HG03159 (cell line): ENCODE measurements around the gene MAML2.

Experiments
- ATAC-seq: cut with Tn5 transposase; IDR thresholded peaks from one replicate; pipeline ENCODE4 v1.9.1; 2021; ENCODE audit warnings: mild to moderate bottlenecking, moderate library complexity; ENCODE audit not compliant: unreplicated experiment

Gene MAML2

DNA sequence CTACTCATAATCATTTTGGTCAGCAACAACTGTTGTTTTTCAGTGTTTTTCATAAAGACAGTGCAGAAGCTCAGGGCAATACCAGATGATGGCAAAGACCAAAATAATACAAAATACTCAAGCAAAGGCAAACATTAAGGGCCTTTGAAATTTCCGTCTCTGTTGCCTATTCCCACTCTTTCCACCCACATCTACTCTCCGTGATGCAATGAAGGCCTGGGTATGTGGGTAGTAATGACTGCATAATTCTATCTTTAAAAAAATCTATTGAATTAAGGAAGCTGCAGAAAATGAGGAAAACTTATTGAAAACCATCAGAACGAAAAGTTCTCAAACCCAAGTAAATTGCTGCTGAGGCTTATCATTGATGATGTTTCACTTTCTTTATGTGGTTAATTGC, 203.3 kb downstream of the MAML2 start:
- ATAC-seq: no peak

DNA sequence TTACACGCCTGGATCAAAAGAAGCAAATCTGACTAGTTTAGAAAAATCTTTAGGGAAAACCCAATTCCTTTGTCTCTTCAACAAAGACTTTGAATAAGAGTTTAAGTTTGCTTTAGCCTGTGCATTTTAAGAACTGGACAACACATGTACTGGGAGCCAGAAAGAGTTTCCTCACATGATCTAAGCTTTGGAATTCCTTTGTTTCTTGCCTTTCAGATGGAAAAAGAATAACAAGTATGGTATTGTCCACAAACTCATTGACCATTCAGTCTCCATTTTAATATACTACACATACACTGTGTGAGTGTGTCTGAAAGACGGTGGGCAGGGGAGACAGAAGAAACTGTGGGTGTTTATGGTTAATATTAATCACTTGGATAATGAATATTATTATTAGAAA, 205.6 kb downstream of the MAML2 start:
- ATAC-seq: no peak

- ATAC-seq: no peak
These were observed 206.2 kb downstream of the MAML2 start for GRCh38 chr11:96136613-96137298.

GRCh38 chr11:96134602-96135001, 208.4 kb downstream of the MAML2 start:
- peak; percentile 60 for ATAC-seq

DNA sequence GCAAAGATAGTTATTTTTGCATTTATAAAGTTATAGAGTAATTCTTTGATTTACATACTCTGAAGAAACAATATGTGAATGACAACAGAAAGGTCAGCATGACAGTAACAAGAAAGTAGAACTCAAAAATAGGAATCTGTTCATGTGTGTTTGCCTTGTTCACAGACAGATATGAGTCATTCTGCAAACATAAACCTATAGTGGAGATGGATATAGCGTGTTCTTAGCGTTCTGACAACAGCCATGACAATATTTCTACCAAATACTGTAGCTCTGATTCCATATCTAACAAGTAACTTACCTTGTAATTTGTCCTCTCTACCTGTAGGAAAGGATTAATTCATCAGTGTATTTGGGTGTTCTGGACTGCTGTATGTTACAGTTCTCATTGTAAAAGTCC, 210.6 kb downstream of the MAML2 start:
- ATAC-seq: no peak

- no peak for ATAC-seq
These were observed 212.9 kb downstream of the MAML2 start for GRCh38 chr11:96130061-96130620.

GRCh38 chr11:96127596-96127959, 215.4 kb downstream of the MAML2 start:
- no peak for ATAC-seq

DNA sequence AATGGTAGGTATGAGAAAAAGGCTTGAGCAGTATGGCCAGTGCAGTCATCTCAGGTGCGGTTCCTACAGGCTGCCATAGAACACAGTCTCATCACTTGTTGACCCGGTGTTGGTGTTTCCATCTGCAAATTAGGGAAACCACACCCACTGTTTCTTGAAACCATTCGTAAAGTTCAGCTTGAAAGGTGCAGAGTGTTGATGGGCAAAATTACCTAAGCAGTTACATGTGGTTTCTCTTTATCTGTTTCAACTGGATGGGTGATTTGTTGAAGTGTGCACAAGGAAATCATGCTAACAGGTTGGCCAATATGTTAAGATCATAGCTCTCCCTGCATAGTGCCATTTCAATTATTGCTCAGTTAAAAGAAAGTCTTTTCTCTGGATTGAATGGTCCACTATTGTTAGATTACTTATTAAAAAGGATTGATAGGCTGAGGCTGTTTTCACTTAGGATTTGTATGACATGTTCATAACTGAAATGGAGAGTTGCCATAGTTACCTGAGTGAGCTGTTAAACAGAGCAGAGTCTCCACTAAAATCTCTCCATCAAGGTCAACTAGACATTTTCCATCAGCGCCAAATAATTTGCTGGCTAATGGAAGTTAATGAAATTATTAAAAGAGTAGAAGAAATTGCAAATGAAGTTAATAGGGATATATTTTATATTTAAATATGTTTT, 215.9 kb downstream of the MAML2 start:
- ATAC-seq: no peak

GRCh38 chr11:96125400-96125799, 217.6 kb downstream of the MAML2 start:
- no peak for ATAC-seq

- ATAC-seq: no peak
These were observed 218.8 kb downstream of the MAML2 start for GRCh38 chr11:96124155-96124554.

DNA sequence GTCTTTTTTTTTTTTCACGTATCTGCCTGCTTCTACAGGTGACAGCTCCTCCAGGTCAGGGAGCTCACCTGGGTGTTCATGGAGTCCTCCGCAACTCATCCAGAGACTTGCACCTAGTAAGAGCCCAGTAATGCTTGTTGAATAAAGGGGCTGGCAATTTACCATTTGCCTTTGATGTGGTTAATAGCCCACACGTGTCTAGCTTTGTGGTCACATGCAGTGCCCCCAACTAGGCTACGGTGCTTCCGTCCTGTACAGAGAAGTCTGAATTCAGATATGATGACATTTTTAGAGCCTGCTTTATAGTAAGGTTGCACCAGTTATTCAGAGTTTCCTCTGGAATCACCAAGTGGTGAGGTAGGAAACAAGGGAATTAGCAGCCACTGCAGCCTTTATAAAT, 219.7 kb downstream of the MAML2 start:
- no peak for ATAC-seq

- ATAC-seq: no peak
These were observed 220.4 kb downstream of the MAML2 start for GRCh38 chr11:96122601-96123074.

DNA sequence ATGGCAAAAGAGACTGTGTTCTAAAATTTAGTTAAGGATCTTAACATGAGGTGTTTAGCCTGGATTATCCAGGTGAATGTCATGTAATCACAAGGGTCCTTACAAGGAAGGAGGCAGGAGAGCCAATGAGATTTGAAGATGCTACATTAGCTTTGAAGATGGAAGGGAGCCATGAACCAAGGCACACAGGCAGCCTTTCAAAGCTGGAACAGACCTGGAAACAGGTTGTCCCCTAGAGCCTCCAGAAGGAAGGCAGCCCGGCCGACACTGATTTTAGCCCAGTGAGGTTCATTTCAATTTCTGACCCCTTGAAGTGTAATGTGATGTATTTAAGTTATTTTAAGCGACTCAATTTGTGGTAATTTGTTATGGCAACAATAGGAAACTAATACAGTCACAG, 223.8 kb downstream of the MAML2 start:
- ATAC-seq: no peak

GRCh38 chr11:96116376-96116775, 226.6 kb downstream of the MAML2 start:
- ATAC-seq: no peak

- no peak for ATAC-seq
These were observed 228.6 kb downstream of the MAML2 start for GRCh38 chr11:96114178-96115064.

- ATAC-seq: no peak
These were observed 229.8 kb downstream of the MAML2 start for GRCh38 chr11:96113193-96113681.

DNA sequence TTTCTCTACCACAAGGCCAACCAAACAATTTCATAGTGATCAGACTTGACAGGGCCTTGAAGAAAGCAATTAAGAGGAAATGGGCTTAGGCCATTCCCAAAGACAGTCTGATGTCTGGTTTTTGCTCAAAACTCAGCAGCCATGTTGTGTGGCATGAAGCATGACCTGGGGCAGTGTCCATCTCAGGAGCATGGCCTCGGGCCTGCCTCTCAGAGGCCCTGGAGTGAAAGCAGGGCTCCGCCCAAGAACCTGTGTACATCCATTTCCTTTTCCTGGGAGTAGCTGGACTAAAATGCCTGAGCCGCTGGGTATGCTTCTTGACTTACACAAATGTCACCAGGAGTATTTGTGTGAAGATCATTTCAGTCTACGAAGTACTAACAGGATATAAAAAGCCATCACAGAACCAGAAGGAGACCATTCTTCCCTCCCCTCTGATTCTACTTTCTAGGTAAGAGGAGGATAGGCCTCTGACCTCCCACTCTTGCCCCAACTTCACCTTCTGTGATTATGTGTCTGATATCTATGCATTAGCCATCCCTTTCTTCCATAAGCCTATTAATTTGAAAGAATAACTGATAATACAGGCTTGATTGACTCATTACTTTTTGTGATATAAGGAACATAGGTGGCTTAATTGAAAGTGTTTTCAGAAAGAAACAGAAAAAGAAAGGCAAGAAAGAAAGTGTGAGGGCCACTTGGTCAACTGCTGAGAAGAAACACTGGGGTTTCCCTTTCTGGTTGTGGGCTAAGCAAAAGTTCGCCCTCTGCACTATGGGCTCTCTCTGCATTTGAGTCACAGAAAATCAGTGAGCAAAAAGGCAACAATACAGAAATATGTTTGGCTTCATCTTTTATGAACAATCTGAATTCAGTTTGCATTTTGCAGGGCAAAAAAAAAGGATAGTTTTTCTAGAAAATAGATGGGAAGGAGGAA, 230.5 kb downstream of the MAML2 start:
- peak; percentile 93 for ATAC-seq

DNA sequence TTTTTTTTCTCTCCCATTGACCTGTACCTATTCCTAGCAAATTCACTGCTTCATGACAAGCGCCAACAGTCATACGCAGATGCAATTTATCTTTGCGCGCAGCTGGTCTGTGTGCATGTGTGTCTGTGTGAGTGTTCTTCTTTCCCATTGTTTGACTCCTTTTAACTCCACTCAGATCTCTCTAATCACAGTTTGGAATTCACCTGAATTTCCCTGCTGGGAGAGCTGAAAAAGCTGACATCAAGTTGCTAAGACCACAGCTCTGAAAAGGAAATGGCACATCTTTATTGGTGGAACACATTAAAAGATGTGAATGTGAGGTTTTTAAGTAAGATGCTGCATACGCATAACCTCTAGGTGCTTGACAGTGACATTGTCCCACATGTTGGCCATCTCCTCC, 231.7 kb downstream of the MAML2 start:
- no peak for ATAC-seq

- no peak for ATAC-seq
These were observed 232.7 kb downstream of the MAML2 start for GRCh38 chr11:96110302-96110701.
